Stromal cell of bone marrow (primary cell): ENCODE measurements around the gene MMEL1.

Experiments used
- DNase-seq: peaks from one replicate; pipeline ENCODE4 v3.0.0-alpha.2; 2012; ENCODE audit warnings: low read depth

Gene MMEL1

DNA sequence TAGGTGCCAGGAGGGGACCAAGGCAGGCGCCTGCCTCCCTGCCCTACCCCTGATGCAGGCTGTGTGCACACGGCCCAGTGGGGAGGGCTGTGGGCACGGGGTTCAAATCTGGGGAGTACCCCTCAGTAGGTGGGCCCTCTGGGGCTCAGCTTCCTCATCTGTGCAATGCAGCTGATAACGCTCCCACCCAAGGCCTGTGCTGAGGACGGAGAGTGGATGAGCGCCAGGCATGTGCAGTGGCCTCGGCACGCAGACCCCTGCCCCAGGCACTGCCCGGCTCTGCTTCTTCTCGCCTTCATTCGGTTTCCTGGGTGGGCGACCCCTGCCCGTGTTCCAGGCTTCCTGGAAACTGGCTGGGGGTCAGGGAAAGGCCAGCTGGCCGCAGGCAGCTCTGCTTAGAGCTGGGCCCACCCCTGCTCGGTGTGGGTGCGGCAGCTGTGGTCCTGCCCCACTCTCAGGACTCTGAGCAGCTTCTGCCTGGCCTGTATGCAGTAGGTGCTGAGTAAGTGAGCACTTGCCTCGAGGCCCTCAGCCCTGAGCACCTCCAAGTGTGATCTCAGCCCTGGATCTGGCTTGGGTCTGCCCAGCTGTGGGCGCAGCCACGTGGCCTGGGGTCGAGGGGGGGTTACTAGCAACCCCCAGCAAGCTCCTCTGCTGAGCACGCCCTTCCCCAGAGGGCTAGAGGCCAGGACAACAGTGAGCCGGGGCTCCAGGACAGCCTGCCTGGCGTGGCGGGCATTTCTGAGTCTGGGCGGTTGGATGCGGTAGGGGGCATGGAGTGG is 88.5 kb downstream of the MMEL1 start:
- no peak for DNase-seq

DNA sequence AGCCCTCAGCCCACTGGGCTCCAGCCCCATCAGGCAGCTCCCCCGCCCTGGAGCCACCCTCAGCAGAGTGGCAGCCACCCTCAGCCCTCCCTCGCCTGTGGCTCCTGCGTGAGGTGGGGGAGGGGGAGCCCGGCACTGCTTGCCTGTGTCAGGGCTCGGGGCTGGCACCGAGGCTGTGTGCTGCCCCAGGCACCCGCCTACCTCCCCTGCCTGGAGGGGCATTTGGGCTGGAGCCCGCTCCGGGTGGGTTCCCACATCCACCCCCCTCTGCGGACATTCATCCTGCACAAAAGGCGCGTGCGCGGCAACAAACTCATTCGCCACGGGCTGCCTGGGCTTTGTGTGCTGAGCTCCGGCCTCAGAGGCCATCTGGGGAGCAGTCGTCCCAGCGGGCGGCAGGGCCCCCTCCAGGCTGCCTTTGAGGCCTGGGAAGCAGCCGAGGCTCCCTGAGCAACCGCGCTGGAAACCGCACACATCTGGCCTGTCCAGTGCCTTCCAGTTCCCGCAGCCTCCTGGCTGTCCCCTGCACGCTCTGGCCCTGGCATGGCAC is 89.2 kb downstream of the MMEL1 start:
- no peak for DNase-seq

DNA sequence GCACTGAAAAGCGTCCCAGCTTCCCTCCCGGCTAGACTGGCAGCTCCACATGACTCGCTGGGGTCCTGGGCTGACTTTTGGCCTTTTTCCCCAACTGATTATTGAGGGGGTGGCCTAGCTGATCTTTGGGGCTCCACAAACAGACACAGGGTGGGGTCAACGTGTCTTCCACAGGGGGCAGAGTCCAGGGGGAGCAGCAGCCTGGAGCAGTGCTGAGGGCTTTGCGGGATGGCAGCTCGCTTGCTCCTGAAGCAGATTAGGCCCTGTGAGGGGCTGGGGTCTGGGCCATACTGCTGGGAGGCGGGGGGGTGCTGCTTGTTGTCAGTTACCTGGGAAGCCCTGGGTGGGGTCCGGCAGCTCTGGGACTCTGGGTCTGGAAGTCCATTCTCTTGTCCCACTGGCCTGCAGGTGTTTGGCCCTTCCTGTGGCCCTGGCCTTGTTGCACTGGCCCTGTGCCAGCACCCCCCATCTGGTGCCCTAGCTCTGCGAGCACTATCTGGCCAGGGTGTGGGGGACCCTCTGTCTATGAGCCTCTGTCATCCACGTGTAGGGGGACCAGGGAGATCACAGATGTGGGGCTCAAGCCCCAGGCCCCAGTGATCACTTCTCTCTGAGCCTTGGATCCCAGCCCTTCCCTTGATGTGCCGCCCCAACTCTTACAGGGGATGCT is 90.4 kb downstream of the MMEL1 start:
- DNase-seq, result no peak

DNA sequence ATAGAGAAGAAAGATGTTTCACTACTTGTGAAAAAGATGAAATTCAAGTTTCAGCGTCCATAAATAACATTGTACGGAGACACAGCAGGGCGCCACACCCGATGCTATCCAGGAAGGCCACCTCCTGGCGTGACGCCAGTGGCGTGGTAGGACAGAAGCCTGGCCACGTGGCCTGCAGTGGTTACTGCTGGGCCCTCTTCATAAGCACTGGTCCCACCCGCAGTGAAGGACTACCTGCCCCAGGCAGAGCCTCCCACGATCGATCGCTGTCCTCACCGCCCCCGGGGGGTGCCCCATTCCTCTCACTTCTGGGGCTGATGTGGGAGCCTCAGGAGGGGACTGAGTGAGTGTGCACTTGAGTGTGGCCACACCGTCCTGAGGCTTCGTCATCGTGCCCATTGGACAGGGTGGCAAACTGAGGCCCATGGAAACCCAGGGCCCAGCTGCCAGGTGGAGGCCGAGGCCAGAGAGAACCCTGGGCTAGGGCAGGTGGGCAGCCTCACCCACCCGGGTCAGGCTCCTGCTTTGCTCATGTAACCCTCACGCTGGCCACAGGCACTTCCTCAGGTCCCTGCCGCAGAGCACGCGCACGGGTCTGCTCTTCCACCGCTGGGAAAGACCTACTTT is 91.1 kb downstream of the MMEL1 start:
- no peak for DNase-seq

DNA sequence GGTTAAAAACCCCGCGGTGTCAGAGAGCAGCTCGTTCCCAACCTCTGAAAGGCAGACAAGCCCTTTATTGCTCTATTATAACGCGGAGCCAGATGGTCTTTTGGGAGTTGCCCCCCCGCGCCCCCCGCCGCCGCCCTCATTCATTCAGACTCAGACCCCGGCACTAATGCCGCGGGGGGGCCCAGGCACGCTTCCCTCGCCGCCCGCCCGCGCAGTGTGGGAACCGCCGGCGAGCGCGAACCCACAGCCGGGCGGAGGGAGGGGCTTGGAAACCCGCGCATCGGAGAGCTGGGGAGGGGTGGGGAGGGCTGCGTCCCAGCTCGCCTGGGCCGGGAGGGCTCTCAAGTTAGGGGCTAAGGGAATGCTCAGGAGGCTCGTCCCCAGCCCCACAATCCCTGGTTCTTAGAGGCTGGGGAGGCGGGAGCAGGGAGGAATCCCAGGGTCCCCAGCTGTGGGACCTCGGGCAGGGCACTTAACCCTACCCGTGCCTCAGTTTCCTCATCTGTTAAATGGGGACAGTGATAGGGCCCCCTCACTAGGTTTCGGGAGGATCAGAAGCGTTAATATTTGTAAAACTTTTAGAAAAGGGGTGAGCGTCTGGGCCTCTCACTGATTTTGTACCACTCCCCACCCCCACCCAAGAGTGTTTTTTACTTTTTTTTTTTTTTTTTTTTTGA is 91.9 kb downstream of the MMEL1 start:
- DNase-seq, result no peak
